ENCODE measurements around the gene SUSD4.
"Not testable (repeated sequence)": the region's sequence is repeated elsewhere in the genome, so short reads cannot be mapped to it uniquely, and the experiment has no call there.

Gene SUSD4

GRCh38 chr1:223264983-223265908 is 98.7 kb downstream of the SUSD4 start:
- H3K27ac ChIP-seq (ENCODE audit: low read depth, low read length) = no peak overlapping the region
- H3K4me1 ChIP-seq (ENCODE audit: insufficient read depth, low read length) = 0 out of 2 replicates have a peak, but pooled peaks cover 4% of the 10 kb centered on the region
- no peaks in the 10 kb centered on the region for H3K36me3 ChIP-seq (ENCODE audit: insufficient read depth, low read length)
- no peak overlapping the region for H3K4me3 ChIP-seq (ENCODE audit: low read length)
- 79% methylated on average over 10 of the region's 10 CpGs for WGBS
- H3K27me3 ChIP-seq (ENCODE audit: insufficient read depth, low read length) = no peaks in the 10 kb centered on the region
- H3K9ac ChIP-seq (ENCODE audit: low read depth, low read length) = no peak overlapping the region
- no peaks in the 10 kb centered on the region for H3K9me3 ChIP-seq (ENCODE audit: insufficient read depth, low read depth, low read length)

- Histone ChIP-seq H3K27me3 (ENCODE audit: insufficient read depth, low read length) (no peaks in the 10 kb centered on the region), H3K4me3 (ENCODE audit: low read length) (no peak overlapping the region), H3K4me1 (ENCODE audit: insufficient read depth, low read length) (0 out of 2 replicates have a peak, but pooled peaks cover 4% of the 10 kb centered on the region), H3K9me3 (ENCODE audit: insufficient read depth, low read depth, low read length) (no peaks in the 10 kb centered on the region), H3K36me3 (ENCODE audit: insufficient read depth, low read length) (no peaks in the 10 kb centered on the region), H3K9ac (ENCODE audit: low read depth, low read length) (no peak overlapping the region), H3K27ac (ENCODE audit: low read depth, low read length) (no peak overlapping the region)
- WGBS = 82% methylated on average over 8 of the region's 8 CpGs
Measured at GRCh38 chr1:223264529-223264928, 99.4 kb downstream of the SUSD4 start.

DNA sequence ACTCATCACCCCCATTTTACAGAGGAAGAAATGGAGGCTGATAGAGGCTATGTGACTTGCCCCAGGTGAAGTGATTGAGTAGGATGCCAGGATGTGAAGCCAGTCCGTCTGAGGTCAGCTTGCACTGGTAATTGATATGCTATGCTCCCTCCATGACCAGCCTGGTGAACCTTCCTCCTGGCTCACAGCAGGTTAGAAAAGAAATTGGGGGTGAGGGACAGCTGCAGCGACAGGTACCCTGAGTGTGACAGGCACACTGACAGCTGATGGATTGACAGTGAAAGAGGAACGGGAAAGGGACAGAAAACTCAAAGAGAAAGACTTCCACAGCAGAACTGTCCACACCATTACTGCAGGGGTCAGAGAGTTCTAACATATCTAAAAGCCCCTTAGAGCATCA is 102.1 kb downstream of the SUSD4 start:
- Histone ChIP-seq H3K9me3 (ENCODE audit: insufficient read depth, low read depth, low read length) (no peaks in the 10 kb centered on the region), H3K36me3 (ENCODE audit: insufficient read depth, low read length) (no peaks in the 10 kb centered on the region), H3K4me3 (ENCODE audit: low read length) (no peak overlapping the region), H3K27me3 (ENCODE audit: insufficient read depth, low read length) (no peaks in the 10 kb centered on the region), H3K4me1 (ENCODE audit: insufficient read depth, low read length) (peaks cover 3% of the 10 kb centered on the region; the same call in 1 of the 2 replicates), H3K9ac (ENCODE audit: low read depth, low read length) (no peak overlapping the region), H3K27ac (ENCODE audit: low read depth, low read length) (no peak overlapping the region)
- 90% methylated on average over 3 of the region's 3 CpGs for WGBS

GRCh38 chr1:223260712-223261111 is 103.3 kb downstream of the SUSD4 start:
- H3K4me3 ChIP-seq (ENCODE audit: low read length) = no peak overlapping the region

DNA sequence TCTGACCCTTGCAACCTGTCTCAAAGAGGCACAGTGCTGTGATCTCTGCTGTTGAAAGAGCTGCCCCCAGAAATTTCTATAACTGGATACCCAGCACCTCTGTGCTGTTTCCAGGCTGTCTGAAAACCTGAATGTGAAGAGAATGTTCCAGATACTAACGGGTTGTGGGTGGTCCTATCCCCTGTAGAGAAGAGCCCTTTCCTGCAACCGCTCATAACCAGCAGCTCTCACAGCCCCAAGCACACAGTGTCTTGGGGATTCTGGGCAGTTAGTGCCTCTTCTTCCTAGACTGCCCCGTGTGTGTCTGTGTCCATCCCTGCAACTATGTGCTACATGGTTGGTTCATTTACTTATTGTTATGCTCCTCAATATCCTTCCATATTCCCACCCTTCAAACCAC is 104.5 kb downstream of the SUSD4 start:
- H3K36me3 ChIP-seq (ENCODE audit: insufficient read depth, low read length) = no peaks in the 10 kb centered on the region
- no peak overlapping the region for H3K27ac ChIP-seq (ENCODE audit: low read depth, low read length)
- H3K4me1 ChIP-seq (ENCODE audit: insufficient read depth, low read length) = peaks cover 12% of the 10 kb centered on the region
- H3K9ac ChIP-seq (ENCODE audit: low read depth, low read length) = no peak overlapping the region
- H3K4me3 ChIP-seq (ENCODE audit: low read length) = no peak overlapping the region
- no peaks in the 10 kb centered on the region for H3K27me3 ChIP-seq (ENCODE audit: insufficient read depth, low read length)
- no peaks in the 10 kb centered on the region for H3K9me3 ChIP-seq (ENCODE audit: insufficient read depth, low read depth, low read length)
- WGBS = 95% methylated on average over 3 of the region's 3 CpGs

More at GRCh38 chr1:223260712-223261111, 103.3 kb downstream of the SUSD4 start:
- Histone ChIP-seq H3K9me3 (ENCODE audit: insufficient read depth, low read depth, low read length) (no peaks in the 10 kb centered on the region), H3K27me3 (ENCODE audit: insufficient read depth, low read length) (no peaks in the 10 kb centered on the region), H3K27ac (ENCODE audit: low read depth, low read length) (no peak overlapping the region), H3K36me3 (ENCODE audit: insufficient read depth, low read length) (no peaks in the 10 kb centered on the region), H3K9ac (ENCODE audit: low read depth, low read length) (no peak overlapping the region), H3K4me1 (ENCODE audit: insufficient read depth, low read length) (peaks cover 9% of the 10 kb centered on the region)
- 95% methylated on average over 7 of the region's 7 CpGs for WGBS

- H3K27me3 ChIP-seq (ENCODE audit: insufficient read depth, low read length) = no peaks in the 10 kb centered on the region
- WGBS = 58% methylated on average over 6 of the region's 6 CpGs
Measured at GRCh38 chr1:223258751-223259198, 105.2 kb downstream of the SUSD4 start.

GRCh38 chr1:223257856-223258550 is 106.0 kb downstream of the SUSD4 start:
- H3K9me3 ChIP-seq (ENCODE audit: insufficient read depth, low read depth, low read length) = no peaks in the 10 kb centered on the region
- H3K4me1 ChIP-seq (ENCODE audit: insufficient read depth, low read length) = peaks cover 12% of the 10 kb centered on the region
- no peak overlapping the region for H3K4me3 ChIP-seq (ENCODE audit: low read length)
- H3K27ac ChIP-seq (ENCODE audit: low read depth, low read length) = no peak overlapping the region
- no peak overlapping the region for H3K9ac ChIP-seq (ENCODE audit: low read depth, low read length)
- 91% methylated on average over 8 of the region's 8 CpGs for WGBS
- no peaks in the 10 kb centered on the region for H3K27me3 ChIP-seq (ENCODE audit: insufficient read depth, low read length)
- no peaks in the 10 kb centered on the region for H3K36me3 ChIP-seq (ENCODE audit: insufficient read depth, low read length)

More at GRCh38 chr1:223258751-223259198, 105.2 kb downstream of the SUSD4 start:
- Histone ChIP-seq H3K4me1 (ENCODE audit: insufficient read depth, low read length) (peaks cover 12% of the 10 kb centered on the region), H3K4me3 (ENCODE audit: low read length) (no peak overlapping the region), H3K36me3 (ENCODE audit: insufficient read depth, low read length) (no peaks in the 10 kb centered on the region), H3K9ac (ENCODE audit: low read depth, low read length) (no peak overlapping the region), H3K9me3 (ENCODE audit: insufficient read depth, low read depth, low read length) (no peaks in the 10 kb centered on the region), H3K27ac (ENCODE audit: low read depth, low read length) (no peak overlapping the region)

- Histone ChIP-seq H3K36me3 (ENCODE audit: insufficient read depth, low read length) (no peaks in the 10 kb centered on the region), H3K9ac (ENCODE audit: low read depth, low read length) (no peak overlapping the region), H3K27ac (ENCODE audit: low read depth, low read length) (no peak overlapping the region), H3K4me3 (ENCODE audit: low read length) (no peak overlapping the region), H3K9me3 (ENCODE audit: insufficient read depth, low read depth, low read length) (no peaks in the 10 kb centered on the region), H3K27me3 (ENCODE audit: insufficient read depth, low read length) (no peaks in the 10 kb centered on the region), H3K4me1 (ENCODE audit: insufficient read depth, low read length) (peaks cover 12% of the 10 kb centered on the region)
- 73% methylated on average over 3 of the region's 3 CpGs for WGBS
Measured at GRCh38 chr1:223256034-223256433, 107.9 kb downstream of the SUSD4 start.

DNA sequence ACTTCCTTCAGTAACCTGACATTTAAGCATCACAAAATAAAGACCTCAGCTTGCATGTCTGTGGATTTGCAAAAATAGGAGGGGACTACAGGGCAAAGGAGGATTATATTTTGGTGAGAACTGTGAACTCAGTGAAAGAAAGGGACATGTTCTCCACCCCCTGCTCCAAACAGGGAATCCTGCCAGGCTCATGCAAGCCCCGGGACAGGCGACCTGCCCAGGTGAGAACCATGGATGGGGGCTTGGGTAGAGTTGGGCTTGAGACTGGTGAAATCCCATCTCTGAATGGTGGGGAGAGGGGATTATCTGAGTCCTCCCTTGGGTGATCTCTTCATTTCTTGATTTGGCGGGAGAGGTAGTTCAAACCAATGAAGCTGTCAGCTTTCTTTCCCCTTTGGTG is 110.1 kb downstream of the SUSD4 start:
- 92% methylated on average over 3 of the region's 3 CpGs for WGBS
- Histone ChIP-seq H3K36me3 (ENCODE audit: insufficient read depth, low read length) (no peaks in the 10 kb centered on the region), H3K9ac (ENCODE audit: low read depth, low read length) (no peak overlapping the region), H3K9me3 (ENCODE audit: insufficient read depth, low read depth, low read length) (no peaks in the 10 kb centered on the region), H3K27ac (ENCODE audit: low read depth, low read length) (no peak overlapping the region), H3K4me1 (ENCODE audit: insufficient read depth, low read length) (peaks cover 12% of the 10 kb centered on the region), H3K4me3 (ENCODE audit: low read length) (no peak overlapping the region), H3K27me3 (ENCODE audit: insufficient read depth, low read length) (no peaks in the 10 kb centered on the region)

- not testable (repeated sequence) for H3K9ac ChIP-seq (ENCODE audit: low read depth, low read length); H3K4me1 ChIP-seq (ENCODE audit: insufficient read depth, low read length); H3K36me3 ChIP-seq (ENCODE audit: insufficient read depth, low read length); H3K9me3 ChIP-seq (ENCODE audit: insufficient read depth, low read depth, low read length); H3K27me3 ChIP-seq (ENCODE audit: insufficient read depth, low read length); H3K27ac ChIP-seq (ENCODE audit: low read depth, low read length); H3K4me3 ChIP-seq (ENCODE audit: low read length)
- WGBS = 100% methylated on average over 1 of the region's 2 CpGs
Measured at GRCh38 chr1:223251387-223251786, 112.6 kb downstream of the SUSD4 start.

GRCh38 chr1:223250632-223251015 is 113.4 kb downstream of the SUSD4 start:
- H3K9me3 ChIP-seq (ENCODE audit: insufficient read depth, low read depth, low read length) = no peaks in the 10 kb centered on the region
- H3K9ac ChIP-seq (ENCODE audit: low read depth, low read length) = no peak overlapping the region
- no peak overlapping the region for H3K27ac ChIP-seq (ENCODE audit: low read depth, low read length)
- H3K36me3 ChIP-seq (ENCODE audit: insufficient read depth, low read length) = no peaks in the 10 kb centered on the region
- WGBS = 93% methylated on average over 6 of the region's 6 CpGs
- H3K27me3 ChIP-seq (ENCODE audit: insufficient read depth, low read length) = no peaks in the 10 kb centered on the region
- peaks cover 2% of the 10 kb centered on the region; the same call in 1 of the 2 replicates for H3K4me1 ChIP-seq (ENCODE audit: insufficient read depth, low read length)
- H3K4me3 ChIP-seq (ENCODE audit: low read length) = no peak overlapping the region

Data from HUES64 (cell line).